ENCODE results near the gene SLC39A11. TPM values are rescaled to one million over a fixed set of nuclear protein-coding genes. Genes with fewer than 3 reads are reported as not detected.

Gene SLC39A11
- total RNA-seq, 1 experiment from 2014 or later, result 15.2 TPM

DNA sequence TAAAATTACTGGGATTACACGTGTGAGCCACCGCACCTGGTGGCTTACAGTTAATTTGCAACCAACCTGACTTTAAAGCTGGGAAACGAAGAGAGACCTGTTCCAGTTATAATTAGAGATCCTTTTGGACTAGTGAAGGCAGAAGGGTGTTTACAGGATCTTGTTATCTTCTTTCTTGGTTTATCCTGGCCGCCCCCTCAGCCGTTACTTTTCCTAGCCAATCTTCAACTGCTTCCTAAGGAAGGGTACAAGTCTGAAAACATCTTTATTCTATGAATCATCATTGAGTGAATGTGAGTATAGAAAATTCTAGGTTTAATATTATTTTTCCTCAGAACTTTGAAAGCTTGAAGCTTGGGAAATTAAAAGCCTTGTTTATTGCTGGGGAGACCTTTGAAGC lies 286.5 kb downstream of the SLC39A11 start:
- no peaks in the 10 kb centered on the region for H3K79me2 ChIP-seq (ENCODE audit: insufficient read depth, low read length)
- no CpG with 5 or more reads among the region's 5 CpGs for WGBS (ENCODE audit: extremely low coverage, insufficient read length, low lambda C conversion rate)
- H3K9ac ChIP-seq (ENCODE audit: extremely low read depth, insufficient read length, low read length), result no peak overlapping the region
- no peaks in the 10 kb centered on the region for H3K4me1 Mint-ChIP-seq
- H3K27ac Mint-ChIP-seq, result no peak overlapping the region
- H3T11ph ChIP-seq (ENCODE audit: low read length), result no peak overlapping the region
- H3K18ac ChIP-seq (ENCODE audit: insufficient read length, low read depth, low read length), result no peak overlapping the region
- no peaks in the 10 kb centered on the region for H3K9me3 ChIP-seq (ENCODE audit: control insufficient read depth, low read depth, low read length)
- no peak overlapping the region for H3K4me3 Mint-ChIP-seq
- no peaks in the 10 kb centered on the region for H3K4me1 ChIP-seq (ENCODE audit: insufficient read depth, low read length)
- no peaks in the 10 kb centered on the region for H3K79me1 ChIP-seq (ENCODE audit: insufficient read depth, low read depth, low read length, poor library complexity, severe bottlenecking)
- H3K27me3 Mint-ChIP-seq (ENCODE audit: low read depth), result no peaks in the 10 kb centered on the region
- H3K9me3 Mint-ChIP-seq, result peaks cover 9 to 18% of the 10 kb centered on the region in 2 experiments; a peak in 4 of 5 replicates
- no peaks in the 10 kb centered on the region for H3K23me2 ChIP-seq (ENCODE audit: insufficient read length, low read depth, low read length, poor library complexity, severe bottlenecking)
- H3K27ac ChIP-seq (ENCODE audit: insufficient read length, low read depth, low read length), result no peak overlapping the region
- H3K27me3 ChIP-seq (ENCODE audit: insufficient read depth, low read length), result no peaks in the 10 kb centered on the region
- H3K23ac ChIP-seq (ENCODE audit: insufficient read length, low read depth, low read length), result no peak overlapping the region
- H3K56ac ChIP-seq (ENCODE audit: insufficient read length, low read depth, low read length), result no peak overlapping the region
- H2BK15ac ChIP-seq (ENCODE audit: low read depth, low read length), result no peak overlapping the region
- no peak for DNase-seq
- H4K20me1 ChIP-seq (ENCODE audit: control insufficient read depth, insufficient read depth, insufficient read length), result no peaks in the 10 kb centered on the region
- no peak overlapping the region for H4K5ac ChIP-seq (ENCODE audit: insufficient read length, low read depth, low read length)
- no peak overlapping the region for H3K4ac ChIP-seq (ENCODE audit: low read depth, low read length)
- H4K91ac ChIP-seq (ENCODE audit: insufficient read length, low read depth, low read length), result no peak overlapping the region
- no peak overlapping the region for H2BK5ac ChIP-seq (ENCODE audit: insufficient read length, low read length)
- no peak for TF ChIP-seq CTCF (conservative IDR thresholded peaks at IDR 0.05)
- H2BK20ac ChIP-seq (ENCODE audit: low read depth, low read length, poor library complexity, severe bottlenecking), result no peak overlapping the region
- H2AK5ac ChIP-seq (ENCODE audit: insufficient read length, low read length), result no peak overlapping the region
- H4K8ac ChIP-seq (replicated peaks; ENCODE audit: insufficient read length, low read depth, low read length), result no peak overlapping the region
- H2BK120ac ChIP-seq (ENCODE audit: low read depth, low read length, poor library complexity, severe bottlenecking), result no peak overlapping the region
- no peak overlapping the region for H3K4me2 ChIP-seq (ENCODE audit: insufficient read depth, insufficient read length, low read length)
- peaks cover 0 to 13% (median 8%) of the 10 kb centered on the region in 3 experiments; a peak in 4 of 7 replicates for H3K36me3 Mint-ChIP-seq (ENCODE audit: insufficient read depth in 1 of 3, low read depth in 3 of 3)
- H3K14ac ChIP-seq (ENCODE audit: insufficient read depth, low read length), result no peak overlapping the region
- H2BK12ac ChIP-seq (ENCODE audit: insufficient read length, low read depth, low read length), result no peak overlapping the region
- H2AFZ ChIP-seq (ENCODE audit: low read length), result no peak overlapping the region
